GM19395 (cell line): ENCODE measurements around the gene KCNF1.

ENCODE experiments used
- ATAC-seq: cut with Tn5 transposase; IDR thresholded peaks from one replicate; pipeline ENCODE4 v1.9.1; 2021; ENCODE audit warnings: mild to moderate bottlenecking, moderate library complexity; ENCODE audit not compliant: unreplicated experiment

Gene KCNF1

DNA sequence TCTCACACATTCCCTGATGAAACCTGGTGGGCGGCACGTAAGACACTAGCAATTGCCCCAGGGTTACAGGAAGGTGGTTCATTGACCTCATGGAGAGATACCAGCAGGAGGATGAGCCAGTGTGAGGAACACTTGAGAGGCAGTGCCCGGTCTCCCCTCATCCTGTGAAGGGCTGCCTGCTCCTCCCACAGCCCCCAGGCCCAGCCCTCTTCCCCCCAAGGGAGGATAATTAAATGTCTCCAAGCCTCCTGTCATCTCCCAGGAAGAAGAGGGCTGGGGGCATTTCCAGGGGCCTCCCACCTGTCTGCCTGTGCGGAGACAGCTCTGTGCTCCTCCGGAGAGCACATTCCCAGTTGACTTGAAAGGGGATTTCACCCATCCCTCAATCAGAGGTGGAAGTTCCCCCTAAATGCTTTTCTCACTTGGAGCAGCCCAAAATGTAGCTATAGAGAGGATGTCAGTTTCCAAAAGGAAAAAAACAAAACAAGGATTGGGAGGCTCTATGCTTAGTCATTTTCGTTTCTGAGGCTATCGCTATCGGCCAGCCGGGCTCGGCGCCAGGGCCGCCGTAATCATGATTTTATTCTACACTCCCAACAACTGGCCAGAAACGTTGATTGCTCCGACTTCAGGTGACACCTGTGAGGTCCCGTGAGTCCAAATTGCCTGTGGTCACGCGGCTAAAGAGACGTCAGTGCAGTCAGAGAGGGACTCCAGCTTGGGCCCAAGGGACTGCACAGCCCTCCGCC, 7.1 kb downstream of the KCNF1 start:
- no peak for ATAC-seq

DNA sequence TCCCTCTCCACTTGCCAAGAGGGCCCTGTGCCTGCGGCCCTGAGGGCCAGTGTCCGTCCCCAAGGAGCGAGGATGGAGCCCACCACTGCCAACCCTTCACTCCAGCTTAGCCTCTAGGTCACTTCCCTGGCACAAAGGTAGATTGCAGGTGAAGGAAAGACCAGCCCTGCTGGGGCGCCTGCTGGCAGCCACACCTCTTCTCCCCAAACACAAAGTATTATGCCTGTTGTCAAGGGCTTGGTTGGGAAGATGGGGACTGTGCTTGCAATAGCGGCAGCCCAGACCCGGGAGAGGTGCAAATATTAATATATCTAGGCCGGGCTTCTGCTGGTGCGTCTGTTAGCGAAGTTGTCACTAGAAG, 7.7 kb downstream of the KCNF1 start:
- no peak for ATAC-seq

DNA sequence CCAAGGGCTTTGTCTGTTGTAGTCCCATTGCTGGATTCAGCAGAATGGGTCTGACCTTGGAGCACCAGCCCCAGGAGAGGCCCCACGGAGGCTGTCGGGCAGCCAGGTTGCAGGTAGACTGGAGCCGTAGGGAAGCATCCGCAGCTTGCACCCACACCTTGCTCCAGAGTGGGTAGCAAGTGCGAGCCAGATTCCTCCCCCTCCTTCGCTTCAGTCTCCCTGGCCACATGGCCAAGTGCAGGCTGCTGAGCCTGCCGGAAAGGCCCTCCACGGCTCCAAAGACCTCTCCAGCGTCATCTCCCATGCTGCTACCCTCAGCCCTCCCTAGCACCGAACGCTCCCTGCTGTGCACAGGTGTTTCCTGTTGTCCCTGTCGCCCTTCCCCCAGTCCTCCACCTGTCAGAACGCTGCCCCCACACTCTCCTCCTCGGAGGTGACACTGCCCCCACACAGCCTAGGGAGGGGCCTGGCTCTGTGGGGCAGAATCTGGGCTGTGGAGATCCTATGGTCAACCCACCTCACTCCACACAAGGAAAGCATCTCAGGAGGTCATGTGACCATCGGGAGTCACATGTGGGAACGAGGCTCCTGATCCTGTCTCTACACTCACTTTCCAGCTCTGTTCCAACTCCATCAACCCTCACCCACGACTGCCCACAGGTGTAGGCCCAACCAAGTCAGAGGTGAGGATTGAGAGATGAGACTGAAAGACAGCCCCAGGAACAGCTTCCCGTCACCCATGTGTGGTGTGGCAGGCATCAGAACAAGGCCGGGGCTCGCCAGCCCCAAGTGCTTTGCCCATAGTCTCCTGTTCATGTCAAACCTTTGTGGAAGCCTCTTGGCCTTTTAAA, 8.3 kb downstream of the KCNF1 start:
- ATAC-seq: no peak

DNA sequence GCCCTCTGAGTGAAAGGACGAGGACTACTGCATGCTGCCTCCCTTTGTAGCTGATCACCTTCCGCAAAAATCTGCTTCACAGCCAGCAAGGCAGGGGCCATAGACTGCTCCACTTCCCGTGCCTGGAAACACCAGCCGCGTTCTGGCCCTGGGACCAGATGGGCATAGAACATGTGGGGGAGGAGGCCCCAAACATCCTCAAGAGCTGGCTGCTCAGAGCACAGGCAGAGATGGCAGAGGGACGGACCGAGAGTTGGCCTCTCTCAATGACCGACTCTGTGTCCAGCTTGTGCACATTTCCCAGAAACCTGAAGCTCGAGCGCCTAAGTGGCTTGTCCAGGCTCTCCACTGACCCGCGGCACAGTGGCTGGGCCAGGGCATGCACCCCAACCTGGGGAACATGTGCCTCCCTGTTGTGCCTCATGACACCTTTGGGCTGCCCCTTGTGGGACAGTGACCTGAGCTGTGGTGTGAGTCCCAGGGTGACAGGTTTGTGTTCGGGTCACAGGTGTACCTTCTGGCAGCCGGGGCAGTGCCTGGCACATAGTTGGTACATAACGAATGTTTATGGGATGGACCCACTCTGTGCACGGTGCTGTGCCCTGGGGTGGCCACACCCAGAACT, 9.1 kb downstream of the KCNF1 start:
- no peak for ATAC-seq

DNA sequence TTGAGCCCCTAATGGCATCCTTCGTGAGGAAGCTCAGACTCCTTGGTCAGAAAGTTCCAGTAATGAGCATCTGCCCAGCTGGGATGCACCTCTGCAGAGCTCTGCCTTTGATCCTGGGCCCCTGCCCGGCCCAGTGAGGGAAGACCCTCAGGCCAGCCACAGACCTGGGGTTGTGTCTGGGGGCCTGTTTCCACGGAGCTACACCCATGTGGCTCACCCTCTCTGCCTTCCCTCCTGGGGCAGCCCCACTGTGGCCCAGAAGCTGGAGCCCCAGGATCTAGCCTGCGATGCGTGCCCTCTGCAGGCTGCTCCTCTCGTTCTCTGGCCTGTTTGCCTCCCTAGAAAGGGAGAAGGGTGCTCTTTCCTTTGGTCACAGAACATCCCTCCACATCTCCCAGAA, 9.8 kb downstream of the KCNF1 start:
- ATAC-seq: no peak

DNA sequence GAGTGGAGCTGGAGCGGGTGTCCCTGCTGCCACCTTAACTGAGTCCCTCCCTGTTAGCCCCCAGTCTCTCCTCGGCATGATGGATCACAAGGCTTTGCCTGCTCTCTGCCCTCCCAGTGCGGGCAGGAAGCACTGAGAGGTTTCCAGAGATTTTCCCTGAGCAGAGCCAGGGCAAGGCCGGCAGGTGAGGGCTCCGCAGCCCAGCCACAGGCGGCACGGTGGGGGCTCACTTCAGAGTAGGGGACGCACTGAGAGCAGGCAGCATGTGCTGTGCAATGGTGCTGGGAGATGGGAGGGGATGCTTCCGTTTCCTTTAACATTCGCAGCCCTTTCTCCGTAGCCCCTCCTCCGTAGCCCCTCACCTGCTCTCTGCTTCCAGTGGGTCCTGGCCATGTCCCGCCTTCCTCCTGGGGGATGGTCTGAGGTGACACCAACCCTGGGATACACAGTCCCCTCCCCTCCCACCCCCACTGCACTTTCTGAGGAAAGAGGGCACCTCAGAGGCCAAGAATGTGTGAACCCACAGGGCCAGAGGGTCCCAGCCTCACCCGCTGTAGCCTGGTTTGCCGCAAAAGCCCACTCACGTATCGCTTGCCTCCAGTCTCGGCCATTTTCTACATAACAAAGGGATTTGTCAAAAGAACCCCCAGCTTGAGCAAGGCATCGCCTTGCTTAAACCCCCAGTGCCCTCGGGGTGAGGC, 10.7 kb downstream of the KCNF1 start:
- no peak for ATAC-seq

DNA sequence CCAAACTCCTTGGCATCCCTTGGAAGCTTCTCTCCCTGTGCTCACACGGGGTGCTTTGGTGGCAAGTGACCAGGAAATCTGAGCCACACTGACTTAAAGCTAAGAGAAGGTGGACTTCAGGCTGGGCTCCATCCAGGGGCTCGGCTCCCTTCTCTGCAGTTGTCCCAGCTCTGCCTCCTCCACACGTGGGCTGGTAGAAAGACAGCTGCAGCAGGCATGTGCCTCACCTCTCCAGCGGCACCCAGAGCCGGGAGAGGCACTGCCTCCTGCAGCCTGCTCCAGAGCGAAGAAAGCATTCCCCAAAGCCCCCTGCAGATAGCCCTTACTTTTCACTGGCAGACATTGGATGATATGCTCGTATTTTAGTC, 11.3 kb downstream of the KCNF1 start:
- ATAC-seq: no peak

DNA sequence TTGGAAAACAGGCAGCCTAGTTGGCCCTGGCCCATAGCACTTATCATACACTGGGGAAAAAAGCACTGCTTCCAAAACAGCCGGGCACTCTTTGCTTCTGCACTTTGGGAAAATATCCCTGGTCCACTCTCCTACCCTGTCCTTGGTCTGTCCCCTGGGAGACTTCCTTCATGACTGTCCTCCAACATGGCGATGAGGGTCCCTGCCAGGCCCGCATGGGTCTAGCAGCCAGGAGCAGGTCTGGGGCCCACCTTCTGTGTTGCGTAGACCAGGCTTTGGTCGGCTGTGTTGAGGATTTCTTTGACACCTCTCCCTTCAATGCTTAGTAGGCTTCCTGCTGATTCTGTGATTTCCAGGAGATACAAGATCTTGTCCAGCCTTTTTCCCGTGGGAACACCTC, 12.2 kb downstream of the KCNF1 start:
- no peak for ATAC-seq

DNA sequence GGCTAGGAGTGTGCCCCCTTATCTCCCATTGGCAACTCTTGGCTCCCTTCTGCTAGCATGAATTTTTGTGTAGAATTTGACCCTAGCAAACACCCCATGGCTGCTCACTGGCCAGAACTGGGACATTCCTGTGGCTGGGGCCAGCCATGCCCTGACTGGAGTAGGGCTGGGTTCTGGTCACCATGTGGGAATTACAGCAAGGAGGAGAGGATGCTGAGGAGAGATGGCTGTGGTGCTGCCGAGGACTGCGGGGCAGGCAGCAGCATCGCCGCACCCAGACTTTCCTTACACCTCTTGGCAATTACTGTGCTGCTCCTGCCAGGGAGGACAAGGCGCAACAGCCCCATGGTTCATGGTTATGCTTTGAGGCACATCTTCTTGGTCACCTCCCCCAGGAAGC, 12.7 kb downstream of the KCNF1 start:
- no peak for ATAC-seq

DNA sequence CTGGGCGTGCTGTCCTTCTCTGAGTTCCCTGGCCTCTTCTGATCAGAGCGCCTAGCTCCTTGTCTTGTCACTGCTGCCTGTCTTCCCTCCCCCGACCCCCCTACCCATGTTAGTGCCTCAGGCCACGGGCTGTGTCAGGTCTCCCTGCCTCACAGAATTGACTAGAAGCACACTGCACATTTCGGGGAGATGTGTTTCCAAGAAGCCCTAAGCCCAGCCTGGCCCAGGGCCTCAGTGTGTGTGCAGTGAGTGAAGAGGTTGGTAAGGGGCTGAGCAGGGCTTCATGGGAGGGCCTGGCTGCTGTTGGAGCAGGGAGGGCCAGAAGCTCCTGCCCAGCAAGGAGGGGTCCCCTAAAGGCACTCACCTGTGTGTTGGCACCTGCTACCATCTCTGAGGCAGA, 13.1 kb downstream of the KCNF1 start:
- ATAC-seq: no peak

DNA sequence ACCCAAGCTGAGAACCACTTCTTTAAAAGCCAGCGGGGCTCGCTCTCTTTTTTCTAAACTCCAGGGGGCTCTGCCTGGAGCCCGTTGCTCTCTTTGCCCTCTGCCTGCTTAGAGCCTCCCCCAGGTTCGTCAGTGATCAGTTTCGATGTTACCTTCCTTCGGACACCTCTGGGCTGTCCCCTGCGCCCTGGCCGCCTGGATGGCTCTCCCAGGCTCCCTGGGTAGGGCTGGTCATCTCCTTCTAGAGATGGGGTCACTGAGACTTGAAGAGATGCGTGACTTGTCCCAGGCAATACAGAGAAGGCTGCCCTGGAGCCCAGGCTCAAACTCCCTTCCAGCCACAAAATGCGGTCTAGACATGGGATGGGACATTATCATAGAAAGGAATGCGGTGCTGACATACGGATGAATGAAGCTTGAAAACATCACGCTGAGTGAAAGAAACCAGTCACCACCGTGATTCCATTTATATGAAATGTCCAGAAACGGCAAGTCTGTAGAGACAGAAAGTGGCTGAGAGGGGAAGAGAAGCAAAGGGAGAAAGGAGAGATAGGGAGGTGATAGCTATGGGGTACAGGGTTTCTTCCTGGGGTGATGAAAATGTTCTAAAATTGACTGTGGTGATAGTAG, 14.6 kb downstream of the KCNF1 start:
- no peak for ATAC-seq

DNA sequence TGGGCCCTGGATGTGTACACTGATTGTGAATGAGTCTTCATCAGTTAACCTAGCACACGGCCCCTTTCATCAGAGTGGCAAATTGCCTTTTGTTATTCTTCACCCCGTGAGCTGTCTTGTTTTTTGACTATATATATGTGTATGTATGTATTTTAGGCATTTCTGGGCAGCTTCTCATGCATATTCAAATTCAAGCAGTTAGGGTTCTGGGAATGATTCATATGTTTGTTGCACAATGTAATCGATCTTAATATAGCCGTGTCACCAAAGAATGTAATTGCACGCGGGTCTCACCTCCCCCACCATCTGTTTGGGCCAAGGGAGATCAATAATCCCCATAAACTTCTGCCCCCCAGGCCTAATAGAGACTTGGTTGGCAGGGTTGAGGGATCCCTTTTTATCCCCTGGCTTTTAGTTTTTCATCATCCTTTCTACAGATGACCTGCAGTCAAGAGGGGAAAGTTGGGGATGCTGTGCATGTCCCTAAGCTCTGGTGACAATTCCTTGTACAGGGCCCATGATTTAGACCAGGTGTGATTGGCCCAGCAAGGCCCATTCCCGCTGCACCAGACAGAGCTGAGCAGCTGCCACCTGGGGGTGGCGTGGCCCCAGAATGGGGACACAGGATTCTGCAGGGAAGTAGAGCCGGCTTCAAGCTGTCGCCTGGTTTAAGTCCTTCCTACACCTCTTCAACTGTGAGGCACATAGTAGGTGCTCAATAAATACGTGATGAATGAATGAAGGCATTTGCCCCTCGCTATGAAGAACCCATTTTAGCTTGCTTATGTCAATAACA, 19.2 kb downstream of the KCNF1 start:
- ATAC-seq: no peak

DNA sequence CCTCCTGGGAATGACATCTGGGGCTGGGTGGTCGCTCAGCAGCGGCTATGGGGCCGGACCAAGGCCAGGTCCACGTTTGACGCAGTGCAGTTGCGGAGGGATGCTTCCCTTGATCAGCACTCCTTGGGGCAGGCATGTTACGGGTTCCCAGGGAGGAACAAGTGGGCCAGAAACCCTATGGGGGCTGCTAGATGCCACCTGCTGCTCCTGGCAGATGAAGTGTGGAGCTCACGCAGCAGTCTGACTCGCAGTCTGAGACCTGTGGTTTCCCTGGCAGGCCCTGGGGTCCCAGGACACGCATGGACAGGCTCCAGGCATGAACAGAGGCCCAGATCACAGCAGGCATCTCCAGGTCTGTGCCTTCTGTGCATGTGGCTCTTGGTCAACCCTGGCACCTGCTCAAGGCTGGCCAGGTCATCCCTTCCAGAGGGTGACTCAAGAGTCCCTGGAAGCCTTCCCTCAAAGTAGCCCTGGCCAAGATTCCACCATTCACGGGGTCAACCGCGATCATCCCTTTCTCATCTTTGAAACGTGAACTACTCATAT, 20.0 kb downstream of the KCNF1 start:
- no peak for ATAC-seq

DNA sequence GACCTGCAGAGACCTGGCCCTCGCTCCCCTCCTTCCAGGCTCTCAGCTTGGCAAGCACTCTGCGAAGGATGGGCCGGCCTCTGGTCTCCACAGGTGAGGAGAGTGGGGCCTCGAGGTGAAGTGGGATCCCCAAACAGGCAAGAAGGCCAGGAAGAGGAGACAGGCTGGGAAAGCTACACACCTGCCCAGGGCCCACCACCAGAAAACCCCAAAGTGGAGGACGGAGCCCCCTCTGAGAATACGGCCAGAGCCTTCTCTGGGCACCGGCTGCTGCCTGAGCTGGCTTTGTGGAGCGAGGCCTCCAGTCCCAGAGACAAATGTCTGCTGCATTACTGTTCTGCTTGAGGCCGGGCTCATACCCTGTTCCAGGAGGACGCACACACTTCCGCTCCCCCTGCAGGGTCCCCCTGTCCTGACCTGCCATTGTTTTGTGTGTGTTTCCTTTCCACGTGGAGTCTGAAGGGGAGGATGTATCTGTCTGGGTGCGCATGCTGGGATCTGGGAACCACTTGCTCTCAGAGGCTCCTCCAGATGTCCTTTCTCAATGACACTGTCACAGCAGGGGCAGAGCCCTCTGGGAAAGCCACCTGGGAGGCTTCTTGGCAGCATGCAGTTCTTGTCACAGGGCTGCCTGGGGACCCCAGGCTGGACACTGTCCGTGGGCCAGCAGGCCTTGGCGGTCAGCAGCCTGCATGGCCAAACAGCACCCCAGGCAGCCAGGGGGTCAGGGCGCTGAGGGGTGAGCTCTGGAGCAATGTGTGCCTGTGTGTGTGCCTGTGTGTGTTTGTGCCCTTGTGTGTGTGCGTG, 20.8 kb downstream of the KCNF1 start:
- ATAC-seq: no peak

DNA sequence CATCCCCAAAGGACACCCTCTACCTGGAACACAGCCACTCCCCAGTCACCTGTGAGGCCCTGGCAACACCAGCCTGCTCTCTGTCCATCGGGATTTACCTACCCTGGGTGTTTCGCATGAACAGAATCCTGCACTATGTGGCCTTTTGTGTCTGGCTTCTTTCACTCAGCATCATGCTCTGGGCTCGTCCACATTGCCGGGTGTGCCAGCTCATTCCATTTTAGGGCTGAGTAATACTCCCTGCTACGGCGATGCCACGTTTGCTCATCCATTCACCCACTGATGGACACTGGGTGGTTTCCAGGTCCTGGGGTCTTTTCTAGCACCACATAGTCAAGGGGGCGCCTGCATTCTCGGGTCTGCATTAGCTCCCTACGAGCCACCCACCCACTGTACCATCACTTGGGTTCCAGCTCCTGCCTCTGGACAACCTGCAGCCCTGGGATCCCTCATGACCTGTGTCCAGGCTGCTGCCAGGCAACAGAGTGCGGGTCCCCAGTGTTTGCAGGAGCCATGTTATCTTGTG, 22.0 kb downstream of the KCNF1 start:
- ATAC-seq: no peak

DNA sequence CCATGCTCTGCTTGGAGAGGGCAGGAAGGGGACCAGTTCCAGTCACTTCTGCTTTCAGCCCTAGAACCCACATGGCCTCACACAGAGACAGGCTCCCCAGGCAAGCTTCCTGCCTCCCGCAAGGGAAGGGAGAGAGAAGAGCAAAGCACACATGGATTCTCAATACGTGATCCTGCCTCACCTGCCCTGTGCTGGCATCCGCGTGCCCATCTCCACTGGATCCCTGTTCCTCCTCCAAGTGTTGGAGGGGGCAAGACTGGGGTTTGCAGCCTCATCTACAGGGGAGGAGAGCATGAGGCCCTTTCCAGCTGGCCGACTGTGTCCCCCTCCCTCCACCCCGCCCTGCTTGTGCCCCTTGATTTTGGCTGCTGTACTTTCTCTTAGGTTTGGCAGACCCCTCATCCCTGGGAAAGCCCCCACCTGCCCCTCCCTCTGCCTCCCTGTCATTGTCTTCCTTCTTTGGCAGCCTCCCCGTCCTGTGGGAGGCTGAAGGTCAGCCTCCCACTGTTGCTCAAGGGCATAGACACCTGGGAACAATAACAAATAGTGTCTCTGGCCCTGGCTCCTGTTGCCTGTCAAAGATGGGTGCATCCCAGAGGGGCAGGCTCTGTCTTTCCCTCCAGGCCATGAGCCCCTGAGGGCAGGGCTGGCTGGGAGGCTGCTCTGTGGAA, 22.7 kb downstream of the KCNF1 start:
- ATAC-seq: no peak

DNA sequence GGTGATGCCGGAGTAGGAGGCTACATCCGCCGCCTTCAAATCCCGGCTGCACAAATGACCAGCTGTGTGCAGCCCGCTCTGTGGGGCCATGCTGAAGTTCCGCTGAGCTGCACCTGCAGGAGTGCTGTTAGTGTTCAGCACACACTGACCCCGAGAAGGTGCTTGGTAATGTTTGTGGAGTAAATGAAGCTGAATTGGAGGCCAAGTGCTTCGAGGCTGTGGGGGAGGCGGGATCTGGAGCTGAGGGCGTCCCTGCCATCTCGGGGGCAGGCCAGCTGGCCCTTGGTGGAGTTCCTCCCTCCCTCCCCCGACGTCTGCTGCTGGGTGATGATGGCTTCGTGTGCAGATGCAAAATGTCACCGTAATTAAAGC, 23.2 kb downstream of the KCNF1 start:
- ATAC-seq: no peak

DNA sequence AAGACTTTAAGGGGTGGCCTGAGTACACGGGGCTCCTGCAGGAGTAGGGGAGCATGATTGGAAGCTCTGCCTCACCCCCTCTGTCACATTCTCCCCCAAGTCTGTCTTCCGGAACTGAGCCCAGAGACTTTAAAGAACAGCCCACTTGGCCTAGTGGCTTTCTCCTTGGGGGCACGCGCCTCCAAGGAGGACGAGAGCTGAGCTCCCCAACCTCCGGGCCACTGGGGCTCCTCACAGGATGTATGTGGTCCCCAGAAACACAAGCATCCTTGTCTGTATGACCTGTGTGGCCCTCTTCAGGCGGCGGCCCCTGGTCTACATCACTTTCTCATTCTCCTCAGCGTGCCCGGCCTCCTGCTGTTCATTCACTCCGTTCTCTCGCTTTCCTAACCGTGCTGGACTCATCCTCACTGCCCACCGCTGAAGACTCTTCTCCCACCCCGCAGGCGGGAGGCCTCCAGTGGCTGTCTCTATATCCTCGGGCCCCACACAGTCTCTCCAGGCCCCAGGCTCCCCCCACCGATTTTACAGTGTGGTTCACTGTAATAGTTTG, 23.7 kb downstream of the KCNF1 start:
- no peak for ATAC-seq
